Smooth muscle cell (in vitro differentiated cells): ENCODE data around the gene ZHX3. TPM values are rescaled to one million over a fixed set of nuclear protein-coding genes. Genes with fewer than 3 reads are reported as not detected.

Experiments
- DNase-seq: peaks from one replicate; lab custom pipeline; 2025; ENCODE audit not compliant: unreplicated experiment; lab: John Stamatoyannopoulos, UW
- H2AFZ ChIP-seq: fragments of 200-600 bp; sonication (generic); 2 replicates; pipeline ENCODE4 v1.6.0; 2016; ENCODE audit warnings: antibody characterized with exemption, low read depth, mild to moderate bottlenecking
- H3F3A ChIP-seq: fragments of 200-600 bp; sonication (generic); 2 replicates; pipeline ENCODE4 v1.6.0; 2017; ENCODE audit warnings: antibody characterized with exemption, low read depth
- H3K27ac ChIP-seq: fragments of 200-600 bp; sonication (generic); 2 replicates; pipeline ENCODE4 v1.5.1; 2016; ENCODE audit warnings: low read depth, mild to moderate bottlenecking
- H3K27me3 ChIP-seq: fragments of 200-600 bp; sonication (generic); 2 replicates; pipeline ENCODE4 v1.6.1; 2016; ENCODE audit warnings: low read depth, mild to moderate bottlenecking
- H3K36me3 ChIP-seq: fragments of 200-600 bp; sonication (generic); 2 replicates; pipeline ENCODE4 v1.5.1; 2016; ENCODE audit warnings: low read depth
- H3K4me1 ChIP-seq: fragments of 200-600 bp; sonication (generic); 2 replicates; pipeline ENCODE4 v1.5.1; 2016; ENCODE audit warnings: low read depth
- H3K4me2 ChIP-seq: fragments of 200-600 bp; sonication (generic); 2 replicates; pipeline ENCODE4 v1.6.0; 2016; ENCODE audit warnings: mild to moderate bottlenecking
- H3K4me3 ChIP-seq: fragments of 200-600 bp; sonication (generic); 2 replicates; pipeline ENCODE4 v1.5.1; 2016; ENCODE audit warnings: mild to moderate bottlenecking
- H3K79me2 ChIP-seq: fragments of 200-600 bp; sonication (generic); 2 replicates; pipeline ENCODE4 v1.6.0; 2016; ENCODE audit warnings: low read depth, mild to moderate bottlenecking
- H3K9ac ChIP-seq: fragments of 200-600 bp; sonication (generic); 2 replicates; pipeline ENCODE4 v1.6.0; 2016; ENCODE audit warnings: low read depth
- H3K9me3 ChIP-seq: fragments of 200-600 bp; sonication (generic); replicated peaks from 2 replicates; pipeline ENCODE4 v1.5.1; 2016; ENCODE audit warnings: low read depth
- H4K20me1 ChIP-seq: fragments of 200-600 bp; sonication (generic); 2 replicates; pipeline ENCODE4 v1.6.0; 2016; ENCODE audit warnings: low read depth
- CTCF ChIP-seq: fragments of 200-600 bp; sonication (generic); IDR thresholded peaks from 2 replicates; pipeline ENCODE4 v1.5.1; 2017; ENCODE audit warnings: borderline replicate concordance, mild to moderate bottlenecking, antibody characterized with exemption; ENCODE audit not compliant: insufficient read depth, poor library complexity, severe bottlenecking
- WGBS: methylation state at CpG from one replicate; pipeline ENCODE4 v1.1.7; 2016; ENCODE audit warnings: low lambda C conversion rate; 5-methylcytosine and 5-hydroxymethylcytosine counted together
- polyA plus RNA-seq: library from polyadenylated mRNA; unstranded; fragments of >200 nt; fragmentation: Nextera tagmentation; extraction: Ambion mirVana; gene quantifications from 2 replicates; pipeline ENCODE4 v1.2.1, GENCODE V29; 2016
- total RNA-seq: library from RNA; depleted of rRNA; stranded (reverse); fragments of >200 nt; gene quantifications from 2 replicates; pipeline ENCODE4 v1.2.3, GENCODE V29; 2014

ZHX3 gene
- total and polyA plus RNA-seq, 2 experiments from 2014 or later = 10.1 to 17.1 TPM

GRCh38 chr20:41196653-41197225, 120.8 kb downstream of the ZHX3 start:
- no peak overlapping the region for H3K4me3 ChIP-seq
- no peaks in the 10 kb centered on the region for H3F3A ChIP-seq
- WGBS = 100% methylated on average over 1 of the region's 1 CpG
- TF ChIP-seq CTCF = no peak
- no peaks in the 10 kb centered on the region for H4K20me1 ChIP-seq
- H3K4me2 ChIP-seq = no peak overlapping the region
- H3K79me2 ChIP-seq = no peaks in the 10 kb centered on the region
- no peak for DNase-seq
- peaks cover 7% of the 10 kb centered on the region for H3K36me3 ChIP-seq
- no peaks in the 10 kb centered on the region for H3K4me1 ChIP-seq
- H2AFZ ChIP-seq = no peak overlapping the region
- peaks cover 7% of the 10 kb centered on the region for H3K9me3 ChIP-seq
- H3K27me3 ChIP-seq = no peaks in the 10 kb centered on the region
- H3K27ac ChIP-seq = no peak overlapping the region
- no peak overlapping the region for H3K9ac ChIP-seq

- Histone ChIP-seq H3K27me3 (no peaks in the 10 kb centered on the region), H3K79me2 (no peaks in the 10 kb centered on the region), H3K4me3 (no peak overlapping the region), H3K27ac (no peak overlapping the region), H3K9ac (no peak overlapping the region), H3K4me2 (no peak overlapping the region), H3F3A (no peaks in the 10 kb centered on the region), H3K9me3 (peaks cover 3% of the 10 kb centered on the region), H2AFZ (no peak overlapping the region), H3K4me1 (no peaks in the 10 kb centered on the region), H4K20me1 (no peaks in the 10 kb centered on the region), H3K36me3 (no peaks in the 10 kb centered on the region)
- WGBS = 87% methylated on average over 3 of the region's 3 CpGs
- no peak for DNase-seq
- TF ChIP-seq CTCF = no peak
Observed at GRCh38 chr20:41192575-41192974, 125.0 kb downstream of the ZHX3 start.

- Histone ChIP-seq H3K27me3 (no peaks in the 10 kb centered on the region), H3K27ac (no peak overlapping the region), H3K4me2 (no peak overlapping the region), H4K20me1 (no peaks in the 10 kb centered on the region), H3F3A (no peaks in the 10 kb centered on the region), H3K36me3 (no peaks in the 10 kb centered on the region), H3K9me3 (peaks cover 3% of the 10 kb centered on the region), H3K9ac (no peak overlapping the region), H3K4me3 (no peak overlapping the region), H3K79me2 (no peaks in the 10 kb centered on the region), H3K4me1 (no peaks in the 10 kb centered on the region), H2AFZ (no peak overlapping the region)
- no peak for TF ChIP-seq CTCF
- 93% methylated on average over 5 of the region's 5 CpGs for WGBS
- no peak for DNase-seq
Observed at GRCh38 chr20:41191562-41192500, 125.7 kb downstream of the ZHX3 start.

GRCh38 chr20:41187668-41188067, 129.9 kb downstream of the ZHX3 start:
- no peak overlapping the region for H3K27ac ChIP-seq
- H2AFZ ChIP-seq = no peak overlapping the region
- no peaks in the 10 kb centered on the region for H3F3A ChIP-seq
- no peaks in the 10 kb centered on the region for H4K20me1 ChIP-seq
- H3K9ac ChIP-seq = no peak overlapping the region
- no peaks in the 10 kb centered on the region for H3K27me3 ChIP-seq
- no peaks in the 10 kb centered on the region for H3K4me1 ChIP-seq
- peaks cover 3% of the 10 kb centered on the region for H3K9me3 ChIP-seq
- H3K4me3 ChIP-seq = no peak overlapping the region
- H3K4me2 ChIP-seq = no peak overlapping the region
- DNase-seq = no peak
- no peaks in the 10 kb centered on the region for H3K79me2 ChIP-seq
- H3K36me3 ChIP-seq = no peaks in the 10 kb centered on the region
- no peak for TF ChIP-seq CTCF
